ENCODE results near the gene SMPD1.
A peak's percentile ranks its signal among the peaks of the same experiment; 100 is the strongest.

SMPD1 gene

DNA sequence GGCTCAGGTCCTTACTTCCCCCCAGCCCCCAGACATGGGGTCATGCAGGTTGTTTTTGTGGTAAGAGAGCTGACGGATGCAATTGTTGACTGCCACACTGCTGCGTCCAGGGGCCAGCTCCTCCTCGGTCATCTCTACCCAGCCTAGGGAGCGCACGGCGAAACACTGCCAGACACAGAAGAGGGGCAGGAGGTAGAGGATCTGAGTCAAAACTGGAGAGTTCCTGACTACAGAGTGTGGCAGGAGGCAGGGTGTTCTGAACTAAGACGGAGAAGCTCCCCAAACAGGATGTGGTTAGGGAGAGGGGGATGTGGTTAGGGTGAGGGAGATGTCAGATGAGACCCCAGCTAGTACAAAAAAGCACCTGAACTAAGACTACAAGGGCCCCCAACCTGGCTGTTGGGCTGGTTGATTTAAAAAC lies 12.3 kb downstream of the SMPD1 start:
- peak overlapping the region; percentile 34; the same call in 1 of the 2 replicates for H3K9ac ChIP-seq (ENCODE audit: low read length)

DNA sequence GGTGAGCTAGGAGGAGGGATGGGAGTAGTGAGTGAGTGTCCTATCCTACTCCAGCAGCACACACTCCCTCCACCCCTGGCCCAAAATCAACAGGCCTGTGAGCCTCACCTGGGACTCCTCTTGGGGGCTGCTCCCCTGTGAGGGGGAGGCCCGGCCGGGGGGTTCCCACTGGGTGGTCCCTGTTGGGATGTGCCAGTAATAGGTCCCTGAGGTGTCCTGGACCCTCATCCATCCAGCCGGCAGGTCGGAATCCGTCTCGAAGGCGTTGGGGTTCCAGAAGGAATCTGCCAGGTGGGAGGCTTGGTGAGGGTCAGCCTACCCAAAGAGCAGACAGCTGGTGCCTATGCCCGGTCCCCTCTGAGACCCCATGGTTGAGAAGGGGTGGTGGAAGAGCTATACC lies 13.3 kb downstream of the SMPD1 start:
- Histone ChIP-seq H3K9me3 (ENCODE audit: insufficient read depth, low read length) (no peaks in the 10 kb centered on the region), H3K4me3 (ENCODE audit: insufficient read depth, low read length, poor library complexity, severe bottlenecking) (no peak overlapping the region), H4K20me1 (ENCODE audit: low read depth, low read length) (no peaks in the 10 kb centered on the region), H3K79me2 (ENCODE audit: insufficient read depth, low read length) (no peaks in the 10 kb centered on the region), H3K27me3 (ENCODE audit: low read length) (no peaks in the 10 kb centered on the region), H3F3A (ENCODE audit: insufficient read depth) (no peaks in the 10 kb centered on the region), H3K36me3 (ENCODE audit: low read length) (no peaks in the 10 kb centered on the region), H2AFZ (ENCODE audit: low read depth, low read length, severe bottlenecking) (no peak overlapping the region), H3K9me2 (replicated peaks; ENCODE audit: insufficient read depth, low read length) (no peaks in the 10 kb centered on the region), H3K4me2 (ENCODE audit: low read depth, low read length, poor library complexity, severe bottlenecking) (peak overlapping the region; percentile 45), H3K27ac (ENCODE audit: low read depth, low read length) (no peak overlapping the region), H3K9ac (ENCODE audit: low read length) (peak overlapping the region; percentile 34; the same call in 1 of the 2 replicates)
- TF ChIP-seq, protein P1, sequence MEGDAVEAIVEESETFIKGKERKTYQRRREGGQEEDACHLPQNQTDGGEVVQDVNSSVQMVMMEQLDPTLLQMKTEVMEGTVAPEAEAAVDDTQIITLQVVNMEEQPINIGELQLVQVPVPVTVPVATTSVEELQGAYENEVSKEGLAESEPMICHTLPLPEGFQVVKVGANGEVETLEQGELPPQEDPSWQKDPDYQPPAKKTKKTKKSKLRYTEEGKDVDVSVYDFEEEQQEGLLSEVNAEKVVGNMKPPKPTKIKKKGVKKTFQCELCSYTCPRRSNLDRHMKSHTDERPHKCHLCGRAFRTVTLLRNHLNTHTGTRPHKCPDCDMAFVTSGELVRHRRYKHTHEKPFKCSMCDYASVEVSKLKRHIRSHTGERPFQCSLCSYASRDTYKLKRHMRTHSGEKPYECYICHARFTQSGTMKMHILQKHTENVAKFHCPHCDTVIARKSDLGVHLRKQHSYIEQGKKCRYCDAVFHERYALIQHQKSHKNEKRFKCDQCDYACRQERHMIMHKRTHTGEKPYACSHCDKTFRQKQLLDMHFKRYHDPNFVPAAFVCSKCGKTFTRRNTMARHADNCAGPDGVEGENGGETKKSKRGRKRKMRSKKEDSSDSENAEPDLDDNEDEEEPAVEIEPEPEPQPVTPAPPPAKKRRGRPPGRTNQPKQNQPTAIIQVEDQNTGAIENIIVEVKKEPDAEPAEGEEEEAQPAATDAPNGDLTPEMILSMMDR (IDR thresholded peaks at IDR 0.05; ENCODE audit: insufficient read depth, low read length, poor library complexity, severe bottlenecking) = no peak
- TF ChIP-seq EZH2phosphoT487 (conservative IDR thresholded peaks at IDR 0.05; ENCODE audit: low read length) = no peak

More for the DNA sequence above, 12.3 kb downstream of the SMPD1 start:
- Histone ChIP-seq H3K4me2 (ENCODE audit: low read depth, low read length, poor library complexity, severe bottlenecking) (peak overlapping the region; percentile 45), H3K27ac (ENCODE audit: low read depth, low read length) (peak overlapping the region; percentile 50), H3K27me3 (ENCODE audit: low read length) (no peaks in the 10 kb centered on the region), H3K36me3 (ENCODE audit: low read length) (no peaks in the 10 kb centered on the region), H3K9me3 (ENCODE audit: insufficient read depth, low read length) (no peaks in the 10 kb centered on the region), H3F3A (ENCODE audit: insufficient read depth) (no peaks in the 10 kb centered on the region), H4K20me1 (ENCODE audit: low read depth, low read length) (no peaks in the 10 kb centered on the region), H3K4me3 (ENCODE audit: insufficient read depth, low read length, poor library complexity, severe bottlenecking) (peak overlapping the region; percentile 4), H3K9me2 (replicated peaks; ENCODE audit: insufficient read depth, low read length) (no peaks in the 10 kb centered on the region), H3K79me2 (ENCODE audit: insufficient read depth, low read length) (no peaks in the 10 kb centered on the region), H2AFZ (ENCODE audit: low read depth, low read length, severe bottlenecking) (peak overlapping the region; percentile 2)
- TF ChIP-seq, protein P1 (IDR thresholded peaks at IDR 0.05; ENCODE audit: insufficient read depth, low read length, poor library complexity, severe bottlenecking) = no peak
- no peak for TF ChIP-seq EZH2phosphoT487 (conservative IDR thresholded peaks at IDR 0.05; ENCODE audit: low read length)

DNA sequence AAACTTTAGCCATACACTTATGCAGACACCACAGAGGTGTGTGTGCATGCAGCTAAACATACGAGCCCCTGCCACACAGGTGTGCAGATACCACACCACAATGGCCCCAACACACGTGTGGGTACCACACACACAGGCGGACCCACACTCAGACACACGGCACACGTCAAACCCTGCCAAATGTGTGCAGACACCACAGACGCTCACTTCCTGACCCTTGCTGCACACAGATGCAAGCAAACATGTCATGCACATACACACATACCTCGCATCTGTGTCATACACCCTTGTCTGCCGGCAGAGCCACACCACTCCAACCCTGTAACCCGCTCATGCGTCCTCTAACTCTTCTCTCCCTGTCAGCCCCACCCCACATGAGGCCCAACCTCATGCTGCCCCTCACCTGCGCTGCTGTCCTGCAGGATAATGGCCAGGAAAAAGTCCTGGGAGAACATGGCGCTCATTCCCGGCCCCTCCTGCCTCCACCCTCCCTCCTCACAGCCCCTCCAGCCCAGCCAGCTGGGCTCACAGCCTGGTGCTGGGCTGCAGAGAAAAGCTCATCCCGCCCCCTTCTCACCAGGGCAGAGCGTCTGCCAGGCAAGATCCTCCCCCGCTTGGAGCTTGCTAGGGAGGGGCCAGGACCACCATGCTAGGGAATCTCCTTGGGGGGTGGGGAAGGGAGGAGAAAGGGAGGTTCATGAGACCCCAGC lies 14.2 kb downstream of the SMPD1 start:
- no peak overlapping the region for H2AFZ ChIP-seq (ENCODE audit: low read depth, low read length, severe bottlenecking)
- no peaks in the 10 kb centered on the region for H3K27me3 ChIP-seq (ENCODE audit: low read length)
- H3K4me2 ChIP-seq (ENCODE audit: low read depth, low read length, poor library complexity, severe bottlenecking) = no peak overlapping the region
- H4K20me1 ChIP-seq (ENCODE audit: low read depth, low read length) = no peaks in the 10 kb centered on the region
- TF ChIP-seq, protein P1 (IDR thresholded peaks at IDR 0.05; ENCODE audit: insufficient read depth, low read length, poor library complexity, severe bottlenecking) = no peak
- no peak for TF ChIP-seq EZH2phosphoT487 (conservative IDR thresholded peaks at IDR 0.05; ENCODE audit: low read length)
- no peak overlapping the region for H3K4me3 ChIP-seq (ENCODE audit: insufficient read depth, low read length, poor library complexity, severe bottlenecking)
- no peaks in the 10 kb centered on the region for H3K9me2 ChIP-seq (replicated peaks; ENCODE audit: insufficient read depth, low read length)
- H3K9me3 ChIP-seq (ENCODE audit: insufficient read depth, low read length) = no peaks in the 10 kb centered on the region
- H3K79me2 ChIP-seq (ENCODE audit: insufficient read depth, low read length) = no peaks in the 10 kb centered on the region
- H3K9ac ChIP-seq (ENCODE audit: low read length) = no peak overlapping the region
- H3K27ac ChIP-seq (ENCODE audit: low read depth, low read length) = no peak overlapping the region
- H3K36me3 ChIP-seq (ENCODE audit: low read length) = no peaks in the 10 kb centered on the region
- H3F3A ChIP-seq (ENCODE audit: insufficient read depth) = no peaks in the 10 kb centered on the region

Measured in SU-DHL-6 (cell line).